Measurements from ENCODE around the gene LRRC27.
"Not testable (repeated sequence)": the region's sequence is repeated elsewhere in the genome, so short reads cannot be mapped to it uniquely, and the experiment has no call there.

The LRRC27 gene

DNA sequence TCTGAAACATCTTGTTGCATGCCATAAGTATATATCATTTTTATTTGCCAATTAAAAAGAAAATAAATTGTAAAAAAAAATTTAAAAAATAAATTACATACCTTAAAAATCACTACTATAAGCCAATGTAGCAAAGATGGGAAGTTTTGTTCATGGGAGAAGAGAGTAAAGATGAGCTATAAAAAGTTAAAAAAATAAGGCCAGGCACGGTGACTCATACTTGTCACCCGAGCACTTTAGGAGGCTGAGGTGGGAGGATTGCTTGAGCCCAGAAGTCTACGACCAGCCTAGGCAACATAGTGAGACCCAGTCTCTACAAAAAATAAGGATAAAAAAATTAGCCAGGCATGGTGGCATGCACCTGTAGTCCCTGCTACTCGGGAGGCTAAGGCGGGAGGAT, 15.9 kb upstream of the LRRC27 start:
- no peak for DNase-seq

- DNase-seq, result not testable (repeated sequence)
Measured at GRCh38 chr10:132317477-132317876, 14.5 kb upstream of the LRRC27 start.

DNA sequence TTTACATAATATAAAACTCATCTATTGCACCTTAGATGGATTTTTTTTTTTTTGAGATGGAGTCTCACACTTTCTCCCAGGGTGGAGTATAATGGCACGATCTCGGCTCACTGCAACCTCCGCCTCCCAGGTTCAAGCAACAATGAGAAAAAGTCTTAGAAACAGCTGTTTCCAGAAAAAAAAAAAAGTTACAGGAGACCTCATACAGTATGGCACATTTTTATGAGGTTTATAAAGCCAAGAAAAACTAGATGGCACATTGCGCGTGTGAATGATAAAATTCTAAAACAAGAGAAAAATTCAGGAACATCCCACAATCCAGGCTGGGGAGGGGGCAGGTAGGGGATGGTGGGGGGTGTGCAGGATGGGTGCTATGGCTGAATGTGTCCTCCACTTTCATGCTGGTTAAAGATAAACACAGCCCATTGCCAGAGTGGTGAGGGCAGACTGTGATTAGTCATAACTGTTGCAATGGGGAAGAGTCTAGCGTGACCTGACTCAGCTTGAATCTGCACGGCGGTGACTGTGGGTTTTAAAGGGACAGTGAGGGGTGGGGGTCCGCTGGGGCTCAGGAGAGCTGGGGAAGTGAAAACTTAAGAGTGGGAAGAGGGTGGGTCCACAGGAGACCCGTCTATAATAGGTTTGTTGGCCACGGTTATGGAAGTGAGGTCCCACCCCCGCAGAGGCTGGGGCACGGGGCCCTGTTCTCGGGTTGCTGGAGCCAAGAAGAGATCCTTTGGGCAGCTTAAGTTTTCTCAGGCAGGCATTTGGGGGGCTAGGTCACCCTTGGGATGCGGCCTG, 11.9 kb upstream of the LRRC27 start:
- no peak for DNase-seq

DNA sequence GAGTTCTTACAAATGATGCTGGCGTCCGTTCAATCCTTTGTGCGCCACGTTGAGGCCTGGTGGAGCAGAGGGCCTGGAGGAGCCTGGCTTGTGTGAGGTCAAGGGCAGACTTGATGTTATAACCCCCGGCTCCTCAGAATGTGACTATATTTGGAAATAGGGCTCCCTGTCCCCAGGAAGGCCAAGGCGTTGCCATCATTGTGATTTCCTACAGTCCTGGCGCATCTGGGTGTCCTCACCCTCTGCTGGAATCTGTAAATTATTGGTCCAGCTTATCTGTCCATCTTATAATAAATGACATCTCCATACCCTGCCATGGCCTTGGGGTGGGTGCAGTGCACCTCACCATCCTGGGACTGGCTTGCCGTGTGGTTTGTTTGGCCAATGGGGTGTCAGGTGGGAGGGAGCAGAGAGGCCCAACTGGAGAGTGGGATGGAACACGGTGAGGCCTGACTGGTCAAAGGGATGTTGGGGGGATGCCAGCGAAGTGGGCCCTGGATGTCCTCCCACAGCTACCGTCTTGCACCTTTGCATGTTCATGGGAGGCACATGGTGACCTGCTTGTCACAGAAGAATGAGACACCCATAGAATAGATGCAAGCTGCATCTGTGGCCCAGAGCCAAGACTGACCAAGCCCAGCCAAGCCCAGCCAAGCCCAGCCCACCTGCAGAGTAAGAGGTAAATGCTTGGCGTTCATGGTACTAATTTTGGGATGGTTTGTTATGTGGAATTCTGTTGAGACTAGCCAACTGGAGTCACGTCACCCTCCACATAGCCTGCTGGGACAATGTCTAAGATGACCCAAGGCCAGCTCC, 11.1 kb upstream of the LRRC27 start:
- DNase-seq, result no peak

DNA sequence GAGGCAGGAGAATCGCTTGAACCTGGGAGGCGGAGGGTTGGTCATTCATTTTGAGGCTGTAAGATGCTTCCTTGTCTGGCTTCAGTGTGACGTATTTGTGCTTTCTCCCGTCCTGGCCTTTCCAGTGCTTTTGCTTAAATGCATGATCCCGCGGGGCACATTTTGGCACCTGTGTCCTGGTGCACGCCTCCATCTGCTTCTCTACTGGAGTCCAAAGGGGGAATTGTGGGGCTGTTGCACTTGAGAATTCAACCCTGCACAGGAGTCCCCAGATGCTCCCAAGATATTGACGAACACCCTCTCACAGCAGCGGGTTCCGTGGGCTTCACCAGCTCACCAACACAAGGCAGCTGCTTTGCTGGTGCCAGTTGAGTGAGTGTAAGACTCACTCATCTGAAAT, 10.3 kb upstream of the LRRC27 start:
- DNase-seq, result no peak

DNA sequence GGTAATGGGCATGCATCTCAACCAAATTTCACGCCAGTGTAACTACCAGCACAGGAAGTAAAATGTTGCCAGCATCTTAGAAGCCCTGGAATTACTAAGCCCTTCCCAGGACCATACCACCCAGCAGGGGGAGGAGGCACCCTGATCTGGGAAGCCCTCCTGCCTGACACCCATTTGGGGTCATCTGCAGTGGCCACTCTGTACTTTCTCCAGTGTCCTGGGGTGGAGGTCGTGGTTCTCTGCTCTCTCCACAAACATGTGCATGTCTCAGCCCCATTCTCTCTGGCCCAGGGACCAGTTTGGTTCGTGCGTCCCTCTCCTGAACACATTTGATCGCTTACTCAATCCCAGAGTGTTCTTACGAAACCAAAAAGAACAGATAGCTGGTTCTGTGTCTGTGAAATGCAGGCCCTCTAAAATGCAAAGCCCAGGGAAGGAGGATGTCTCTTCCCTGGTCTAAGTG, 9.4 kb upstream of the LRRC27 start:
- DNase-seq, result no peak

GRCh38 chr10:132324186-132324585, 7.8 kb upstream of the LRRC27 start:
- DNase-seq, result no peak

- DNase-seq, result no peak
Measured at GRCh38 chr10:132326344-132326889, 5.6 kb upstream of the LRRC27 start.

DNA sequence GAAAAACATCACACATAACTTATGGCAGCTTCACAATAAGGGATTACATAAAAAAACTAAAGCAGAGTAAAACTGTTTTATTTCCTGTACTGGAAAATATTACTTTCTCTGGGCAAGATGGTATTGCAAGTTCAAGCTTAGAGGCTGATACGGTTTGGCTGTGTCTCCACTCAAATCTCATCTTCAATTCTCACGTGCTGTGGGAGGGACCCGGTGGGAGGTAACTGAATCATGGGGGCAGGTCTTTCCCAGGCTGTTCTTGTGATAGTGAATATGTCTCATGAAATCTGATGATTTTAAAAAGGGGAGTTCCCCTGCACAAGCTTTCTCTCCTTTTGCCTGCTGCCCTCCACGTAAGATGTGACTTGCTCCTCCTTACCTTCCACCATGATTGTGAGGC, 5.1 kb upstream of the LRRC27 start:
- no peak for DNase-seq

DNA sequence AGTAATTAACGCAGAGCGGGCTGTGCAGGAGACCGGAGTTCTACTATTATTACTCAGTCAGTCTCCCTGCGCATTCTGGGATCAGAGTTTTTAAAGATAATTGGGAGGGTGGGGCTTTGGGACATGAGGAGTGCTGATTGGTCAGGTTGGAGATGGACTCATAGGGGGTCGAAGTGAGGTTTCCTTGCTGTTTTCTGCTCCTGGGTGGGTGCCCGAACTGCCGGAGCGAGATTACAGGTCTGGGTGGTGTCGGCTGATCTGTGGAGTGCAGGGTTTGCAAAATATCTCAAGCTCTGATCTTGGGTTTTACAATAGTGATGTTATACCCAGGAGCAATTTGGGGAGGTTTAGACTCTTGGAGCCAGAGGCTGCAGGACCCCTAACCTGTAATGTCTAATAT, 3.9 kb upstream of the LRRC27 start:
- DNase-seq, result no peak

GRCh38 chr10:132328738-132329137, 3.3 kb upstream of the LRRC27 start:
- no peak for DNase-seq

- DNase-seq, result peak; percentile 44
Measured at GRCh38 chr10:132329565-132330485, 2.2 kb upstream of the LRRC27 start.

GRCh38 chr10:132330486-132330833, 1.5 kb upstream of the LRRC27 start:
- no peak for DNase-seq

DNA sequence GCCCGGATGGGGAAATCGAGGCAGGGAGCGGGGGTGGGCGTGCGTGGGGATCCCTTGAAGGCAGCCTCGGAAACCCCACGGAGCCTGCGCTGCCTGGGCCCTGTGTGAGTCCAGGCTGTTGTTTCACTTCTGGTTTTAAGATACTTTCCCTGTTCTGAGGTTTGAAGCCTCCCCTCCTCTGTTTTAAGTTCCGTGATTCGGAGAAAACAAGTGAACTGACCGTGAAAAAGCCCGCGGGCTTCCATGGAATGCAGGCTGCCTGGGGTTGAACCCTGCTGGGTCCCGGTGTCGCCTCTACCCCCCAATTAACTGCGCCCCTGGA, 401 bp downstream of the LRRC27 start:
- peak; percentile 37 for DNase-seq

- DNase-seq, result no peak
Measured at GRCh38 chr10:132333386-132333785, 1.4 kb downstream of the LRRC27 start.

- DNase-seq, result no peak
Measured at GRCh38 chr10:132334631-132335188, 2.7 kb downstream of the LRRC27 start.

DNA sequence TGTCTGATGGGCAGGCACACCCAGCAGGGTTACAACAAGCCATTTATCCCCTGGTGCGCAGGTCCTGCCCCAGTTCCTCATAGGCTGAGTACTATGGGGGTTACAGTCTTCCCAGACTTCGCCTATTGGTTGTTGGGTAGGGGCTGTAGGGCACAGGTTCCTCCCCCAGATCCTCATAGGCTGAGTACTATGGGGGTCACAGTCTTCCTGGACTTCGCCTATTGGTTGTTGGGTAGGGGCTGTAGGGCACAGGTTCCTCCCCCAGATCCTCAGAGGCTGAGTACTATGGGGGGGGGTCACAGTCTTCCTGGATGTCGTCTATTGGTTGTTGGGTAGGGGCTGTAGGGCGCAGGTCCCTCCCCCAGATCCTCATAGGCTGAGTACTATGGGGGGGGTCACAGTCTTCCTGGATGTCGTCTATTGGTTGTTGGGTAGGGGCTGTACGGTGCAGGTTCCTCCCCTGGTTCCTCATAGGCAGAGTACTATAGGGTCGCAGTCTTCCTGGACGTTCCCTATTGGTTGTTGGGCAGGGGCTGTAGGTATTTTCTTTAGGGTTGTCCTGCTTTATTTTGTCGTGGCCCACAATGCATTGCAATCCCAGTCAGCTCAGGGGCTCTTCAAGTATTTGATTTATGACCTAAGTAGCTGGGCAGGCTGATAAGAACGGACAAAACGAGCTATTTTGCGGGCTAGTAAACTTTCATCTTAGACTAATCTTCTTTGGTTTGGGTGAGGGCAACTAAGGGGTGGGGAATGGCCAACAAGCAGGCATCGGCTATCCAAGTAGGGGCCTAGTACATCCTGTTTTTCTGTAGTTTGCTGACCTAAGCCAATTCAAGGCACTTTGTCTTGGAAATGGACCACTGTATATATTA, 3.4 kb downstream of the LRRC27 start:
- DNase-seq, result peak; percentile 11

- no peak for DNase-seq
Measured at GRCh38 chr10:132336064-132336746, 4.2 kb downstream of the LRRC27 start.

- DNase-seq, result no peak
Measured at GRCh38 chr10:132336919-132337407, 5.0 kb downstream of the LRRC27 start.

- DNase-seq, result not testable (repeated sequence)
Measured at GRCh38 chr10:132337854-132338253, 5.9 kb downstream of the LRRC27 start.

DNA sequence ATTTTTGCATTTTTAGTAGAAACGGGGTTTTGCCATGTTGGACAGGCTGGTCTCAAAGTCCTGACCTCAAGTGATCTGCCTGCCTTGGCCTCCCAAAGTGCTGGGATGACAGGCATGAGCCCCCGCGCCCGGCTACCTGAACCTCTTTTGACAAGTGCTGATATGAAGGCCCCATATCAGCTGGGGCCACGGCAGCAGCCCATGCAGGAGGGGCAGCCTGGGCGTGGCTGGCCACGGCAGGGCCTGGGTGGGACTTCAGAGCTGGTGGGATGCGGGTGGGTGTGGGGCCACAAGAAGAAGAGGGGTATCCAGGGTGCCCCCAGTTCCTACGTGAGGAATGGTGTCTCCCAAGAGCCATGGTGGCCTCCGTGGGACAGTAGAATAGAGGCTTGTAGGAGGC, 6.9 kb downstream of the LRRC27 start:
- no peak for DNase-seq
